GM19193 (cell line): Measurements from ENCODE around the gene USP12.

ENCODE experiments used
- POLR2A ChIP-seq: IDR thresholded peaks from 4 replicates; pipeline ENCODE4 v1.6.1; 2011; ENCODE audit not compliant: insufficient read depth, insufficient read length; ENCODE audit errors: extremely low read depth

Gene USP12

DNA sequence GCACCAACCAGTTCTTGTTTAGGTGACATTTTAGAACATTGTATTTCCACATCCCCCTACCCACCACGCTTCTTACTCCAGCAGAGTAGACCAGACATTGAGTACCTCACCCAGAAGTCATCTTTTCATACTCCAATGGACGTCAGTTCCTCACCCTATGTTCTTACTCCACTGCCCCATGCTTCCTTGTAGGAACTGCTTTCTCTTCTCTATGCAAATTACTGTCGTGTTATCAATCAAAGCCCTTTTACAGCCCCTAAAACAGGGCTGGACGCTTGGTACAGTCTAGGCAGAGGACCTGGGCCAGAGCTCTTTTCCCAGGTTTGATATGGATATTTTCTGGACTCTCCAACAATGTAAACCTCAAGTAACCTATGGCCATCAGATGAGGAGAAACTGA is 58.2 kb downstream of the USP12 start:
- no peak for TF ChIP-seq POLR2A

DNA sequence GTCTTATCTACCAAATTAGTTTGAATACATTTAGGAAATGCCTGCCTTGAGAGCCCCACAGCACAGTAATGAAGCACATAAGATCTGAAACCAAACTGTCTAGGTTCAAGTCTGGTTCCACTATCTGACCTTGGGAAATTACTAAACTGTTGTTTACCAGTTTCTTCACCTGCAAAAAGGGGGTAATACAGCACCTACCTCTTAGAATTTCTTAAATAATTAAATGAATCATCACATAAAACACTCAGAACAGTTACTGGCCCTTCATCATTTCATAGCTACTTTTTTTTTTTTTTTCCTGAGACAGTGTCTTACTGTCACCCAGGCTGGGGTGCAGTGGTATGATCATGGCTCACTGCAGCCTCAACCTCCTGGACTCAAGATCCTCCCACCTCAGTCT is 59.6 kb downstream of the USP12 start:
- TF ChIP-seq POLR2A: no peak

DNA sequence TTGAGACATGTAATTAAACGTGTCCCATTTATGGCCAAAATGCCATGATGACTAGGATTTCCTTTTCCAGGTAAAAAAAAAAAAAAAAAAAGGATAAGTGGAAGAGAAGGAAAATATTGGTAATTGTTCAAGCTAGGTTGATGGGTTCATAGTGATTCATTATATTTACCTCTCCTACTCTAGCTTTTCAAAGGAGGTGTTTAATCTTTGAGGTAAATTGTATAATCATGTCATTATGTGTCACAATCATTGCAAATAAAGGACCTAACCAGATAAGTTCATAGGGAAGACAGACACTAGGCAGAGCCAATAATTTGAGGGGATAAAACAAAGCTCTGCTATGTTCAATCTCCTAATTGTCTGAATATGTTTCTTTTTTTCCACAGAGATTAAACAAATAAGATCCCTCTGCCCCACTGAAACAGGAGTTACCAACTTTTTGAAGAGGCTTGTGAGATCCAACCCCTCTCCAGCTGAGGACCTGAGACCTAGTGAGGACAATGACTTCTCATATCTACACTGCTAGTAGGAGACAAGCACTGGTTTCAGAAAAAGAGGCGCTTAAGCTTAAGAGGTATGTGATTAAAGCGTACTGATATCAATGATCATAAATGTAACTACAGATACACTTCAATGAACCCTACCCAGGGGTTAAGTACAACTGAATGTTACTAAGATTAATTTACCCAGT is 61.4 kb downstream of the USP12 start:
- TF ChIP-seq POLR2A: no peak

DNA sequence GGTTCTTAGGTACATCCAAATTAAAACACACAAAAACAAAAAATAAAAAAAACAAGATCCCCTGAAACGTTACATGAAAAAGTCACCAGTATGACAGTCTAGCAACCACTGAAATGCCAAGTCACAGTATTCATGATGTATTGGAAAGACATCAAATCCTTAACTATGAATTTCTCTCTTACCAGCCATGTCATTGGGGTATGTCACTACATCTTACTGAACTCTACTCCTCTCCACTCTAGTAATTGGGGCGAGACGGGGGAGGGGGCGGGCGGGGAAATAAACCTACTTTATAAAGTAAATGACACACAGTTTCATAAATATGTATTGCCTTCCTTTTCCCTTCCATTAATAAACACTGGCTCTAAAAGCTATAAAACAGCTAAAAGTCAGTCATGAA is 65.5 kb downstream of the USP12 start:
- TF ChIP-seq POLR2A: no peak

DNA sequence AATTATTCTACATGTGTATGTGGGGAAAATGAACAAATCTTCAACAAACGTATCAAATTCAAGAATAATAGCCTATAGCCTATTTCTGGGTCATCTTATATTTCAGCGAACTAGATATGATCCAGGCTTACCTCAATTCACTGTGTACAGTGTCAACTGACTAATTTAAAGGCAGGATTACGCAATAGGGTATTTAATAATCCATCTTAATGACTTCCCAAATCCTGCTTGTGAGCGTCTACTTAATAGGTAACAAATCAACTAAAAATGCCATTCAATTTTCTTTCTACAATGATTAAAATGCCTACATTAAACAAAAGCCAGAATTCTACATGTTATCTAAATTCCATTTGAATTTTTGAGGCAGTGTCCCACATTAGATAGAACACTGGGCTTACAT is 67.0 kb downstream of the USP12 start:
- no peak for TF ChIP-seq POLR2A

DNA sequence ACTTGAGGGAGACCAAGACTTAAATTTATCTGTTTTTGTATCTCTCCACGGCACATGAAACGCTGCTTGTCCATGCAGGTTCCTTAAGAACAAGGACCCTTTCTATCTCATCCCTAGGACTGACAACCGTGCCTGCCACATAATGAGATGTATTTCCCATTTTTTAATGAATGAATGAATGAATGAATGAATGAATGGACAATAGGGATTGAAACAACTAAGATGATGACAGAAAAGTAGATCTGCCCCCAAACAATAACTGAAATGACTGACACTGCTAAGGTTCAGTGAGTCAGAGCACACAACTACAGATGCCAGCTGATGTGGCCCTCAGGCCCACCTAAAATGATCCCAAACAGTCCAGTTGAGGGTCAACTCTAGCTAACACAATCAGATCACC is 69.8 kb downstream of the USP12 start:
- no peak for TF ChIP-seq POLR2A

DNA sequence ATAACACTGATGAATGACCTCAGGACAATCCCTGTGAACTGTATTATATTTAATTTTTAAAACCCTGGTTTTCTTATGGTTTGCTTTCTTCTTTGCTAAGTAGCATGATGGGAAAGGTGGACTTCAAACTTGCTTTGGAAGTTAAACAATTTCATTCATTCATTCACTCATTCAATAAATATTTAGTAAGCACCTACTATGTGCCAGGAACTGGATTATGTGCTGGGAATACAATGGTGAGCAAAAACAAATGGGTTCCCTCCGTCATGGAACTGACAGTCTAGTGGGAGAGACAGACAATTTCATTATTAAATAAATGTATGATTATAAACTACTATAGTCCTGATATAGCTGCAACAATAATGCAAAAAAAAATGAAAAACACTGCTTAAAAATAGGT is 70.3 kb downstream of the USP12 start:
- TF ChIP-seq POLR2A: no peak

DNA sequence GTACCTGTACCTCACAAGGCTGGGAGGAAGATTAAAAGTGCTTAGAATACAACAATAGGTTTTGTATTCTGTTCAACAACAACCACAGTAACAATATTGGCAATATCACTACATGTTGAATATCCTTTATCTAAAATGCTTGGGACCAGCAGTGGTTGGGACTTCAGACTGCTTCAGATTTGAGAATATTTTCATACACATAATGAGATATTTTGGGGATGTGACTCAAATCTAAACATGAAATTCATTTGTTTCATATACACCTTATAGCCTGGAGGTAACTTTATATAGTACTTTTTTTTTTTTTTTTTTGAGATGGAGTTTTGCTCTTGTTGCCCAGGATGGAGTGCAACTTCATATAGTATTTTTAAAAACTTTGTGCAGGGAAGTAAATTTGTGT is 73.9 kb downstream of the USP12 start:
- TF ChIP-seq POLR2A: no peak

DNA sequence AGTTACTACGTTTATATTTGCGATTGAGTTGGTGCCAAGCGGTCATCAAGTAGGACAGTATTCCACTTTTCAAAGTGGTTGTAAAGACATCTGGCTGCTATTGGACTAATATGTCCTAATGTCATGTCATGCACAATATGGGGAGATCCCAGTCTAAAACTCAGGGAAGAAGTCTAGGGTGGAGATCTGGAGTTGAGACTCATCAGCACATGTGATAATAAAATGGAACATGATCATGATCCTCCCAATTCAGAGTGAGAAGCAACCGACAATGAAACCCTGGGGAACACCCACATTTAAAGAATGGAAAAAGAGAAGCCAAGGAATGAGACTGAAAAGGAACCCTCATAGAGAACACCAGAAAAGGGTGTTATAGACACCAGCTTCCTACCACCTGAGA is 80.2 kb downstream of the USP12 start:
- TF ChIP-seq POLR2A: no peak

DNA sequence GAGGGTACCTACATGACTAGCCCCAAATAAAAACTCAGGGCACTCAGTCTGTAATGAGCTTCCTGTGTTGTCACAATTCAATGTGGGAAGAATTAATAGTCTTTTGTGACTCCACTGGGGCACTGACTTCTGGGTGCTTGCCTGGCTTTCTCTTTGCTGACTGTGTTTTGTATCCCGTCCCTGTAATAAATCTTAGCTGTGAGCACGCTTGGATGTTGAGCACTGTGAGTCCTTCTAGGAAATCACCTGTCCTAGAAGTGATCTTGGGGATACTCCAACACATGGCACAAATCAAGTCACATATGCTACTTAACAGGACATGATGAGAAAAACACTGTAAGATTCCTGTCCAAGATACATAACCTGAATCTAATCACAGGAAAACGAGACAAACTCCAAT is 83.0 kb downstream of the USP12 start:
- no peak for TF ChIP-seq POLR2A

DNA sequence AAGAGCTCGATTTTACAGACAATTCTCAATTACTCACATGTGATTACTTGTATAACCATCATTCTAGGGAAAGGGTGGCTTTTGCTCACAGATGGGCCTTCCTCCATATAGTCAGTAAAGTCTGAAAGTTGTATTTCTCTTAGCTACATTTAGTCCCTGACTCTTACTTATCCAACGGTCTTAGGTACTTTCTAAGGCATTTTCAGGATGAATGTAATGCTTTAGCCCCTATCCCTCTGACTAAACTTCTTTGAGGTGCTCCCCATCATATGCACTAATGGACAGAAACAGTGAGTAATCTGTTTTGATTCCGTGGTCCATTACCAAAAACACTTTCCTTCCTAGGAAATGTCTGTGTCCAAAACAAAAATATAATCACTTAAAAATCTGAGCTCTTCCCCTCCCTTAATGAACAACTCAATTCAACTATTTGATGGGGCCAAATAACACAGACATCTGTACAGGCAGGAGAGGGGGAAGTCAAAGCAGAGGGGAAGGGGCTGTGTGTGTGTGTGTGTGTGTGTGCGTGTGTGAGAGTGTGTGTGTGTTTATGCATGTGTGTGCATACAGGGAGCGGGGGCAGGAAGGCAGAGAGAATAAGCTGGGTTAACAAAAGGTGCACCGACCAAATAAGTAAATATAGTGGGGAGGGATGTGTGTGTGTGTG is 84.9 kb downstream of the USP12 start:
- no peak for TF ChIP-seq POLR2A

DNA sequence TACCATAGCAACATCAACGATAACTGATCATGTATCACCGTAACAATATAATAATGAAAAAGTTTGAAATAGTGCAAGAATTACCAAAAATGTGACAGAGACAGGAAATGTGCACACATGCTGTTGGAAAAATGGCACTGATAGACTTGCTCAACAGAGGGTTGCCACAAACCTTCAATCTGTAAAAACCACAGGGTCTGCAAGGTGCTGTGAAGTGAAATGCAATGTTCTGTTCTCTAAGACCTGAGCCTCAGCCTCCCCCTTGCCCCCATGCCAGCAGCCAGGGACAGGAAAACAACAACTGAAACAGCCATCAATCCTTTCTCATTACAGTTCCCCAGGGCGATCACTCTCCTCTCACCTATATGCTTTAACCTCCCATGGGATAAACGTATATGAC is 88.4 kb downstream of the USP12 start:
- no peak for TF ChIP-seq POLR2A

DNA sequence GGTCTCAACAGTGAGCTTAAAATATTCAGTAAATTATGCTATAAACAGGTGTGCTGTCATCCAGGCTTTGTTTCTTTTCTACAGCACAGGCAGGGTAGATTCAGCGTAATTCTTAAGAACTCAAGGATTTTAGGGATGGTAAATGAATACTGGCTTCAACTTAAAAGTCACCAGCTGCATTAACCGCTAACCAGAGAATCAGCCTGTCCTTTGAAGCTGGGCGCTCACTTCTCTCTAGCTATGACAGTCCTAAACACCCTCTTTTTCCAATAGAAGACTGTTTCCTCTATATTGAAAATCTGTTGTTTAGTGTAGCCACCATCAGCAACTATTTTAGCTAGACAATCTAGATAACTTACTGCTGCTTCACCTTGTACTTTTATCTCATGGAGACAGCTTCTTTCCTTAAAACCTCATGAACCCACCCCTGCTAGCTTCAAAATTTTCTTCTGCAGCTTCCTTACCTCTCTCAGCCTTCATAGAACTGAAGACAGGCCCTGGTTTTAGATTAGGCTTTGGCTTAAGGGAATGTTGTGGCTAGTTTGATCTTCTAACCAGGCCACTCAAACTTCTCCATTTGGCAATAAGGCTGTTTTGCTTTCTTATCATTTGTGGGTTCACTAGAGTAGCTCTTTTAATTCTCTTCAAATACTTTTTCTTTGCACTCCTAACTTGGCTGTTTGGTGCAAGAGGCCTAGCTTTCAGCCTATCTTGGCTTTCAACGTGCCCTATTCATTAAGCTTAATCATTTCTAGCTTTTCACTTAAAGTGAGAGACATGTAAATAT is 89.5 kb downstream of the USP12 start:
- no peak for TF ChIP-seq POLR2A

DNA sequence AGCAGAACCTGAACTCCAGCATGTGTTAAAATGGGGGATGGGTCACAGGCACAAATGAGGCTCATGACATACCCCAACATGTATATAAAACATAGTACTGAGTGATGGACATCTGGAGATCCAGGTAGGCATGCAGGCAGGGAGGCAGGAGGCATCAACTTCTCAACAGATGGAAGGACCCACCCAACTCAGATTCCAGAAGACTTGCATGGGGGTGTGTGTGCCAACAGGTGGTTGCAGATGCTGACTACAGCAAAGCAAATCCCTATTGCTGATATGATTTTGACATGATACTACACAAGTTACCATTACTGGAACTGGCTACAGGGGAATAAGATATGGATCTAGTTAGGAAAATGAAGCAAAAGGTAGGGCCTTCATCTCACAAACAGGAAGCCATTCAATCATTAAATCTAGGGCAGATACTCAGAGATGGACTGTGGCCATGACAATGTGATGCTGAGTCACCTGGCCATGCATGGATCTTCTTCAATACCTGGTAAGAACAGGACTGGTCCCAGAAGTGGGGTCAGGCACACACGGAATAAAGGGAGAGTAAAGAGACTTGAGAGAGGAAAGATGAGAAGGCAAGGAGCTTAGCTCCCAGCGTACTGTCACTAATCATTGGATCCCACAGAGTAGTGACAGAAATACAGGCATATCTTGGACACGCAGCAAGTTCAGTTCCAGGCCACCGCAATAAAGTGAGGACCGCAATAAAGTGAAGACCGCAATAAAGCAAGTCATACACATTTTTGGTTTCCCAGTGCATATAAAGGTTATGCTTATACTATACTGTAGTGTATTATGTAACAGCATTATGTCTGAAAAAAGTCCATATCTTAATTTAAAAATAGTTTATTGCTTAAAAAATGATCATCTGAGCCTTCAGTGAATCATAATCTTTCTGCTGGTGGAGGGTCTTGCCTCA is 91.3 kb downstream of the USP12 start:
- no peak for TF ChIP-seq POLR2A

DNA sequence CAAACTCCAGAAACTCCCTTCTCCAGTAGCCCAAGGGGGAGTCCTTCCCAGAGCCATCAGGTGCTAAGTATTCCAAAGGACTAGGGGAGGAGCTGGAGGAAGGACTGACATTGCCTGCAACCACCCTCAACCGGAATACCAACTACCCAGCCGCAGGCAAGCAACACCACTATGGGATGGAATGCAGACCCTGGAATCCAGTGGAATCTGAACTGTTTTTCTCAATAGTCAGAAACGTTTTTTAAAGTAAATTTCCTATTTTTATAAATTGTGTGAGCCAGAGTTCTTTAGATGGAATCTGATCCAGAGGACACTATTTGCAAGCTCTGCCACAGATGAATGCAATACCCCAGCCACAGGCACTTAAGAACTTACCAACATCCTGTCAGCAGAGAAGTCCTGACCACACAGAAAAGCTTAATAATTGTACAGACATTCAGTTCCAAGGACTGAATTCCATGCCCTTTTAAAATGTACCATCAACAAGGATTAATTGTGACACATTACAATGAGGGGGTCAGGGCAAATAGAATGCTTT is 92.1 kb downstream of the USP12 start:
- no peak for TF ChIP-seq POLR2A

DNA sequence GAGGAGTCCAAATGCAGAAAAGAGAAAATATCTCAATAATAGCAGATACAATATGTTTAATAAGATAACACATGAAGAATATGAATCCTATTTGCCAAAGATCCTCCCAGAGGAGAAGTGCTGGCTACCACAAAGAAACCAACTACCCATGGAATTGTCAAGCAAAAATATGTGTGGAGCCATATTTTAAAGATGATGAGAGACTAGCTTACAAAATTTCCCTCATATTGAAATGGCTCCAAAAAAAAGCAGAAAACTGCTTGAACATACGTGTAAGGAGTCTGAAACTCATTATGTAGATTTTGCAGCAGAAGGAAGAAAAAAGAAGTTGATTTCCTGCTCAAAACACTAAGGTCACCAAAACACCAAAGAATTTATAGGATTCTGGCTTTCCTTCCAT is 94.2 kb downstream of the USP12 start:
- no peak for TF ChIP-seq POLR2A

DNA sequence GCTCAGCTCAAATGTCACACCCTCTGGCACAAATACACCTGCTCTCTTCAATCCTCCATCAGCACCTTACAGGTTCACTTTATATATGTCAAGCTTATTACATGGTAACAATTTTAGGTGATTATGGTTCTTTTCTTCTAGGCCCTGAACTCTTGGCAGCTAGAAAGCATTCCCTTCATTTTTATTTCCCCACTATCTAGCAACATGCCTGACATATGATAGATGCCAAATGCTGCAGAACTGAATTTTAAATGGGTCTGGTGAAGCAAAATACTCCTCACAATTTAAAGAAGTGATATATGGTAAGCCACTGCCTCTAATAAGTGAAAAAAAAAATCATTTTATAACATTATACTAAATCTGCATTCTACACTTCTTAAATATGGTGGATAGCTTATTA is 95.2 kb downstream of the USP12 start:
- TF ChIP-seq POLR2A: no peak
